HG03066 (cell line): ENCODE measurements around the gene SPTBN5.

ENCODE experiments used
- ATAC-seq: cut with Tn5 transposase; IDR thresholded peaks from one replicate; pipeline ENCODE4 v1.9.1; 2021; ENCODE audit warnings: low read depth; ENCODE audit not compliant: unreplicated experiment

SPTBN5 gene

DNA sequence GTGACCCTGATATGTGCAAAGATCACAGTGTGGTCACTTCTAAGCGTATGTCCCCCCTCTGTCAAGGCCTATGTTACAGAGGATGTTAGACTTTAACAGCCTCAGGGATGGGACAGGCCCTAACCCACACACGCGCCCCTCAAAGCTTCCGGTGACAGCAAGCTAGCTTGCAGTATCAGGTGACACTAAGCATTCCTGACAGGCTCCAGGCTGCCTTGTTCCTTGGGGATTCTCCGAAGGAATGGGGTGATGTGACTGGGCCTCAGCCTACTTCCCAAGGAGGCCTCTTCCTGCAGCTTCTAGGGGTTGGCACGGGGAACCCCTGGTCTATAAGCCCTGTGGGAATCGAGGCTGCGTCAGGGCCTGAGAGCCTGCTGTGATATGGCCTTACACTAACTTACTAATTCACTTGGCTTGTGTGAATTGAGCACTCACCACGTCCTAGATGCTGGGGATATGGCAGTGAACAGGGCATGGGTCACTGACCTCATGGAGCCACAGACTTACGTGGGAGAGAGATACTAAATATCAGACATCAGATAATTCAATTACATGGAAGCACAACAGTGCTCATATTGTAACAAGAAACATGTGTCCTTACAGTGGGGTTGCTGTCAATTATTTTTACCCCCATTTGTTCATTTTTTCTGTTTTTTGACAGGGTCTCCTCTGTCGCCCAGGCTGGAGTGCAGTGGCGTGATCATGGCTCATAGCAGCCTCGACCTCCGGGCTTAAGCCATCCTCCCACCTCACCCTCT, 11.4 kb upstream of the SPTBN5 start:
- ATAC-seq = no peak

DNA sequence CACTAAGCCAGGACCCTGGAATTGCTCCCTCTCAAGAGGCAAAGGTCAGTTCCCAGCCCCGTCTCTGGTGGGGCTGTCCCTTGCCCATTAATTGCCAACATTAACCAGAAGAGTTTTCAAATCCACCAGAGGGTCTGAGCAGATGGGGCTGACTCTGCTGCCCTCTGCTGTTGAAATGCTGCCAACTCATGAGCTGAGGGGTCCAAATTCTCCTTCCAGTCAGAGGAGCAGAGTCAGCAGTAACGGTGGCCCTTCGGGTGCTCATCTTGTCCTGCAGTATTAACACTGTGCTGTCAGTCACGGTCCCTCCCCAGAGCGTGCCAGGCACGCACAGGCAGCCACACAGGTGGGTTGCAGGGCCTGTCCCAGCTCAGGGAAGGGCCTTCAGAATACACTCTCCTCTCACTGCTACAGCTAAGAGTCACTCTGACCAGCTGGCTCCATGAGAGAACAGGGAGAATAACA, 10.7 kb upstream of the SPTBN5 start:
- ATAC-seq = no peak

DNA sequence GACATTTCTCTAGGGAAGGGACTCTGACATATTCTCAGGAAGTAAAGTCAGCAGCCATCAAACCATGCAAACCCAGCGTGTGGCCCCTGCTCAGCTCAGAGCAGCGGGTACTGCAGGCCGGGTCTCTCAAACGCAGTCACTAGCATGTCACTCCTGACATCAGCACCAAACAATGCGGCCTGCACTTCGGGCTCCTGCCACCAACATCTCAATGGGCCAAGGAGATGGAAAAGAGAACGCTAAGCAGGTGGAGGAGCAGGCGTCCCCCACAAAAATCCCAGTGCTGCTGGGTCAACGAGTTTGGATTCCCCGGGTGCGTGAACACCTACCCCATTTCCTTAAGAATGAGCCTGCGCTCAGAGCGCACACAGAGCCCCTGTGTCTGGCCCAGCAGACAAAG, 9.9 kb upstream of the SPTBN5 start:
- ATAC-seq = no peak

DNA sequence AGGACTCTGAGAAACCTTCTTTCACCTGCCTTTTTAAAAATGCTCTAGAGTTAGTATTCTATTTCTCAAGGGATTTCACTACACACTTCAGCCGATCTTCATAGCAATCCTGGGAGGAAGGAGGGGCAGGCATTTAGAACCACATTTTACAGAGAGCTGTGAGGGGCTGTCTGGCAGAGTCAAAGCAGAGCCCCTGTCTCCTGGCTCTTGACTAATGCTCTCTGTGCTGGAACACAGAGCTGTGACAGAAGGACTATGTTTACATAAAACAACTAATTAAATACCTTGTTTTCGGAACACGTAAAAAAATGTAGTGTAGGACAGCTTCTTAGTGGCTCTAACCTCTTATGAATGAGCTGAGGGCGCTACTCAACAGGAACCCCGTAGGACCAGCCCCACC, 7.6 kb upstream of the SPTBN5 start:
- ATAC-seq = no peak

DNA sequence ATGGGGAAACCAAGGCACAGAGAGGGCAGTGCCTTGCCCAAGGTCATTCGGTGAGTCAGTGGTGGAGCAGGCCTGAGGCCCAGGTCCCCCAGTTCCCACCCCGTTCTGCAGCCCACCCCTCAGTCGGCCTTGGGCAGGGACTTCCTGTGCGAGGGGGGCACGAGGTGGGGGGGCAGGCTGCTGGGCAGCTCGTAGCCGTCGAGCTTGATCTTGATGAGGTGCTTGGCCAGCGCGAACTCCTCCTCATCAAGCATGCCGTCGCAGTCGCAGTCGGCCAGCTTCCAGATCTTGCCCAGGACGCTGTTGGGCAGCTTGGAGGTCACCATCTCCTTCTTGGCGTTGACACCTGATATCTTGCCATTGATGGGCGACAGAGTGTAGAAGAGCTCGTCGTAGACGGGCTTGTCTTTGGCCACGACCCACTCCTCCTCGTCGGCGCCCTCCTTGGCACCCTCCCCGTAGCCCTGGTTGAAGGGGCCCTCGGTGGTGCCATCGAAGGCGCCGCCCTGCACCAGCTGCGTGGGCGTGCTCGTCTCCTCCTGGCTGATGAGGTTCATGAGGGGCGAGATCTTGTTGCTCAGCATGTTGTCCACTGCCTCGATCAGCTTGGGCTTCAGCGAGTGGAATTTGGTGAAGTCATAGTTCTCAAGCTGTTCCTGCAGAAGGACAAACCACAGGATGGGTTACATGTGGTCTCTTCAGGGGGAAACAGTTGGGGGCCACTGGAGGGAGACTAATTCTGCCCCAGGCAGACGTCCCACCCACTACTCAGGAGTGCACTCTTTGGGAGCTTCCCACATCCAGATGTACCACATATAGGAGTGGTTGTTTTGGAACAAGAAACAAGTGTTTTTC, 6.9 kb upstream of the SPTBN5 start:
- no peak for ATAC-seq

DNA sequence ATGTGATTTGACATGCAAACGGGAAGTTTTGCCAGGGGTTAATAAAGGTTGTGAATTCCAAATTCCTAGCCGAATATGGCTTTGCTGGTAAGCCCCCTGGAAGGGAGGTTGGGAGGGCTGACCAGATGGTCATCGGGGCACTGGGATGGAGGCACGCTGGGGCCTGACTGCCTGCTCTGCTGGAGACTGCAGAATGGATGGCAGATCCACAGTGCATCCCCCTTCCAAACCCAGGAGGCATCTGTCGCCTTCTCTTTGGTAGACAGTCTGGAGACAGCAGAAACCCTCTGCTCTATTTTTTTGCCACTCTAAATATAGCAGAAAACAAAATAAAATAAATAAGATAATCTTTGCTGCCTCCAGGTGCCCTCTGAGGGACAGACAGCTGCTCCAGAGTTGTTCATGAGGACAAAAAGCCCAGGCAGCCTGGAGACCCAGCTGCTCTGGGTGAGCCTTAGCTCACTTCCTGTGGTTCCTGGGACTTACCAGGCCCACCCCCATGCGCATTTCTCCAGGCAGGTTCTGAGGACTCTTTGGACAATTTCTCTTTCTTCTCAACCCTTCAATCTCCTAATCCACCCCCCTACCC, 6.1 kb upstream of the SPTBN5 start:
- ATAC-seq = no peak

DNA sequence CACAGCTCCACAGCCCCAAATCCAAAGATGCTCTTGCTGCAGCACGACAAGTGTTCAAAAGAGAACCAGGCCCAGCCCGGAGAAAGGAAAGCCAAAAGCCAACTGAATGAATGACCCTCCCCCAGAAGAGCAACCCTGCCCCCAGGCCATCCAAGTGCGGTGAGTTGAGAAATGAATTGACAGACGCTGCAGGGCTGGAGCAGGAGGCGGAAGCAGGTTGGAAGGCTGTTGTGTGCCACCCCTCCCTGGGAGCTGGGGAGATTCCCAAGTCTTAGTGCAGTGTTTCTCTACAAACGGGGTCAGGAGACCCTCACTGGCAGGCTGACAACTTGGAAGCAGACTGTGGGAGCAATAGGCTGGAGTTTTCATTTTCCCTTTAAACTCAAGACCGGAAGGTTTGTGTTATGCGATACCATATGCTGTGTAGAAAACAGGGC, 3.5 kb upstream of the SPTBN5 start:
- no peak for ATAC-seq

DNA sequence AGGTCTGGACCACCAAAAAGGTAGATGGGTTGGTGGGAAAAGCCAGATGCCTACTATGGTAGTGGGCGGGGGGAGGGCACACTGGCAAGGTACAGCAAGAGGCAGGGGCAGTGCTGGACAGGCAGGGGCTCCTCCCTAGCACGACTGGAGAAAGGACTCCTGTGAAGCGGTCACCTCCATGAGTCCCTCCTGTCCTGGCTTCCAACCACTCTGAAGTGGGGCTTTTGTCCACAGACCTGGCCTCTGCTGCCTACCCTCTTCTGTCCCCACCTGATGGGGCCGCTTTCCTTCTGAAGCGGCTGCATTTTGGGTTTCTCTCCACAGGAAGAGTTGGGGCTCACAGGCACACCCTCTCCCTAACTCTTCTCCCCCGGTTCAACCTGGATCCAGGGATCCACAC, 2.7 kb upstream of the SPTBN5 start:
- ATAC-seq = no peak

DNA sequence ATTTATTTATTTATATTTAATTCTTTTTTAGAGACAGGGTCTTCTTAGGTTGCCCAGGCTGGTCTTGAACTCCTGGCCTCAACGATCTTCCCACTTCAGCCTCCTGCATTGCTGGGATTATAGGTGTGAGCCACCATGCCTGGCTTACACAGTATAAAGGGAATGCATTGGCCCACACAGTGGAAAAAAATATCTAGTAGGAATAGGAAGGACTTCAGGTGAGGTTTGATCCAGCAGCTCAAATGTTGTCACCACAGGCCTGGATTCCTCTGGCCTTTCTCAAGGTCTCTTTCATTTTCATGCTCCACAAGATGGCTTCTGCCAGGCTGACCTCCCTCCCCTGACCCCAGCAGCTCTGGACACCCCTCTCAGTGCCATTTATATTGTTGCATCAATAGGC, 2.1 kb upstream of the SPTBN5 start:
- no peak for ATAC-seq

DNA sequence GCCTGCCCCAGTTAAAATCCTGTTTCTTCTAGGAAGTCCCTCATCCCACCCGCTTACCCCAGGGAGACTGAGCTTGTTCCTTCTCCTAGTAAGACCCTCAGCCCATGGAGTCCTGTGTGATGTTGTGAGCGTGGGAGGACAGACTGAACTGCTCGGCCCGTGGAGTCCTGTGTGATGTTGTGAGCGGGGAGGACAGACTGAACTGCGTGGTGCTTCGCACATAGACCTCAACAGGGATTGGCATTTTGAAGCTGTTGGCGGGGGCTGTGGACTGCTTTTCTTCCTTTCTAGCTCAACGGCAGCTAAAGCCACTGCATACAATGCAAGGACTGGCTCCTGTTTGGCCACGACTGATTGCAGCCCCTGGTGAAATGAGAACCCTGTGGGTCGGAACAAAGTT, 1.6 kb upstream of the SPTBN5 start:
- no peak for ATAC-seq

DNA sequence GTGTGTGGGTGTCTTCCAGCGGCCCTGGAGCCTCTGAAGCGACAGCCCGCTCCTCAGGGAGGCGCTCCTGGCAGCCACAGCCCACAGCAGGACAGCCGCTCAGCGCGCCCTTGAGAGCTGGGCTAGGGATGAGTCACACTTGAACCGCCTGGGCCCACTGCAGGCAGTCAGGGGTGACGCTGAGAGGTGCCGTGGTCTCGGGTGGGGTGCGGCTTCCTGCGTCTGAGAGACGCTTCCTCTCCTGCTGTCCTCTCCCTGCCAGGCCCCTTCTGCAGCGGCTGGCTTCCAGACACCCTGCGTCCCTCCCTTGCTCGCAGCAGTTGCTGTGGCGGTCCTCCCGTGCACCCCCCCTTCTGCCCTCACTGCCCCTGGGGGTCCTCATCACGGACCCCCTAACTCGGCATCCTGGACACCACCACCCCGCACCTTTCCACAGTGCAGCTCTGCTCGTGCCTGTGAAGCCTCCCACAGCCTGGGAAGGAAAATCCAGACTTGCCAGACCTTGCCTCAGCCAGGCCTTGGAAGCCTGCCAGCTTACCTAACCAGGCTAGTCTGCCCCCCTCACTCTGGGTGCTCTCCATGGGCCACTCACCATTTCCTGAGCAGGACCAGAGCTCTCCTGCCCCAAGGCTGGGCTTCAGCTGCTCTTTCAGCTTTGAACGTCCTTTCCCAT, 1.1 kb upstream of the SPTBN5 start:
- ATAC-seq = peak; percentile 94

DNA sequence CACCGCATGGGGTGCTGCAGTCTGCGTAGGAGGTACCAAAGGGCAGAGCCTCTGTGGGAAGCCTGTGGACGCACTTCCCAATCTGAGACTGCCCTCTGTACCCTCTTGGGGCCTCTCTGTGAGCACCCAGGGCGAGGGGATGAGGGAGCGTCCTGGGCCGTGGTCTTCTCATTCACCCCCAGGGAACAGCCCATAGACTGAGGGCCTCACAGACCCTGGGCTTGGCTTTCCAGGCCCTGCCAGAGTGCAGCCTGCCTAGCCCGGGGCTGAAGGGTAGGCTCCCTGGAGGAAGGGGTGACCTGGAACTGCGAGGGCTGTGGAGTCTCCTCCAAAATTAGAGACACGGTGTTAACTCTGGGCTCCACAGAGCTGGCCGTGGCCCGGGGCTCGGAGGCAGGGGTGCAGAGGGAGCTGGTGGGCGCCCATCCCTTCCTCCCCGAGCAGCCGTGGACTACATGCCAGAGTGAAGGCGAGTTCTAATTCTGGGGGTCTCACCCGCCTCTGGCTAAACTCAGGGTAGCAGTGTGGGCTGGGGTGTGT, 468 bp upstream of the SPTBN5 start:
- ATAC-seq = no peak

DNA sequence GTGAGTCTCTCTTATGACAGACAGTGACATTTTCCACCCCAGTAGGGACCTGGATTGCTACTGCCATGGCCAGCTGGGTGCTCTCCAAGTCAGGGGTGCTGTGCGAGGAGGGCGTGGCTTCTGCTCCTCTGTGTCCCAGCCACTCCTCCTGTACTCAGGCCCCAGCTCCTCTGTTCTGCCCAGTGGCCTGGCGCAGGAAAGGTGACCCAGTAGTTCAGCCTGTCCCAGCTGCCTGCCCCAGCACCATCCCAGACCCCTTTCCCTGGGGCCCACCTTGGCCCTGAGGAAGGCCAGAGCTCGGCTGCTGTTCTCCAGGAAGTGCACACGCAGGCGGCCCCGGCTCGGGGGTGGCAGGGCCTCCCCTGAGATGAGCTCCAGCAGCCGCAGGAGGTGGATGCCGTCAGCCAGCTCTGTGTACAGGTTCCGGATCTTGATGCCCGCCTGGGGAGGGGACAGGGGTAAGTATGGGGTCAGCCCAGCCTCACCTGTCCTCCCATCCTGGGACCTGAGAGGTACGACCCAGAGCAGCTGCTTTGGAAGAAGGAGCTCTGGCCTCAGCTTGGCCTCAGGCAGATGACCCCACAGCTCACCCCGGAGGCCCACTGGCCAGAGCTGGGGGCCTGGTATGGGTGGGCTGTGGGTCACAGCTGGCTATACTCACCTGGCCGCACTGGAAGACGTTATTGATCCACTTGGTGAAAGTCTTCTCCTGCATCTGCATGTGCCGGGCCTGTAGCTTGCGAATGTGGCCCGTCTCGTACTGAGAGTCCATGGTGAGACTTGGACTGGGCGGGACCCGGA, 1.0 kb downstream of the SPTBN5 start:
- no peak for ATAC-seq

DNA sequence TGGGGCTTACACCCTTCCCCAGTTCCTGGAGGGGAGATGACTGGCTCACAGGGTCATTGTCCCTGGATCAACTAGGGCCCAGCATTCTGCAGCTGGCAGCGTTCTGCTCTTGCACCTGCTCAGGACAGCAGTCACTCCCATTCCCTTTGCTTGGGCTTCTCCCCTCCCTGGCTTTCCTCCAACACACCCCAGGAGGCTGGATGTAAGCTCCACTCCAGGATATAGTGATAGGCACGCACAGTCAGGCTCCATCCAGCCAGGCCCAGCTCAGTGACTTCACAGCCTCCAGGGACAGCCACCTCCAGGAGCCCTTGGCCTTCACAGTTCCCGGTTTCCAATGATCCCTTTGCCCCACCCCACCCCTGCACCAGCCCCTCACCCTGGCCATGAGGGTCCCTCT, 1.9 kb downstream of the SPTBN5 start:
- no peak for ATAC-seq

DNA sequence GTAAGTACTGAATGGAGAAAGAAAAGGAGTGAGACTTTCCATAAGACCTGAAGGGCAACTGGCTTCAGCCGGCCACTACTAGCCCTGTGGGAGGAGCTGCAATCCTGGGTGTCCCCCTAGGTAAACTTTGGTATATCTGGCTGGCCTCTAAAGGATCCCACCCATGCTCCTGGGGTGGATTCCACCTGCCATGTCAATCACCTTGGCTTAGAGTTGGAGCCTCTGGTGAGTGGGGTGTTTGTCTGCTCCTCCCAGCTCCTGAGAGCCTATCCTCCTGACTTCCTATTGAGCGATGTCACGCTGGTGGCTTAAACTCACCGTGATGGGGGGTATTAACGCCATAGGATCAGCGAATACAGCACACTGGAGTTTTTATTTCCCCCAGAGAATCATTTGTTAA, 2.6 kb downstream of the SPTBN5 start:
- no peak for ATAC-seq

DNA sequence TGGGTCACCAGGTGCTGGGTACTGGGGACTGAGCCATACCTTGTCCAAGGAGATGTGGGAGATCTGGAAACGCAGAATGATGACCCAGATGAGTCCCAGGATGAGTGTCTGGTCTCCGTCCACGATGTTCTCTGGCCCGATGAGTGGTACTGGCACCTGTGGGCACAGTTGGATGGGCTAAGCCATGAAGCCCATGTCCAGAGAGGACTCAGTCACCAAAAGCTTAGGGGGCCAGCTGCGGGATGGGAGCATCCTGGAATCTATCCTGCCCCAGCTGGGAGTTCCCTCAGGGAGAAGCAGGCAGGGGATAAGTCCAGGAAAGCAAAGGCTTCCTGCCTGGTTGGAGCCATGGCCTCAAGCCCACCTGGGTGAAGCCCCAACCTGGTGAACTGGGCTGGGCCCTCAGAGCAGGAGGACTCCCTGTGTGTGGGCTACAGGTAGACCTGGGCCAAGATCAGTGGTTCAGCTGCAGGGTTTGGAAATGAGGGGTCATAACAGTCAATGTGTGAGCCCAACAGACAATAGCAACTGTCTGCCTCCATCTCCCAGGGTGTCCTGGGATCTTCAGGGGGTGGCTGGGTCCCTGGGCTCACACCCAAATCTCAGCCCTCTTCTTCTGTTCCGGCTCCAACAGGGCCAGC, 3.7 kb downstream of the SPTBN5 start:
- ATAC-seq = no peak

DNA sequence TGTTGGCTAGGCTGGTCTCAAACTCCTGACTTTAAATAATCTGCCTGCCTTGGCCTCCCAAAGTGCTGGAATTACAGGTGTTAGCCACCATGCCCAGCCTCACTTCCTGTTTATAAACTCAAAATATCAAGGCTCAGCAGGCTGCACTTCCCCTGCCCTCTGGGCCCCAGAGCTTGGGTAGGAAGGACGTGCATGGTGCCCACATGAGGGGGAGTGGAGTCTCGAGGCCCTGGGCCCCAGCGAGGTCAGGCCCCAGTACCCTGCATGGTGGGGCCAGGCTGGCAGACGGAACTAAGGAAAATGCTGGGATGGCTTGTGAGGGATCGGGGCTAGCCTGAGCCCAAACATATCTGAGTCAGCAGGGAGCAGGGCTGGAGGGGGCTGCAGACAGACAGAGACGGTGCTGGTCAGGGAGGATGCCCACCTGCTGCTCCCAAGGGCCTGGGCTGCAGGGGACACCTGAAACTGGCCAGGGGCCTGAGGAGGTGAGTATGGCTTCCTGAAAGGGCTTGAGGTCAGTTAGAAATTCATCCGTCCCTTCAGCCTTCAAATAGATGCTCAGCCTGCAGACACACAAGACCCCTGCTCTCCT, 5.1 kb downstream of the SPTBN5 start:
- no peak for ATAC-seq

DNA sequence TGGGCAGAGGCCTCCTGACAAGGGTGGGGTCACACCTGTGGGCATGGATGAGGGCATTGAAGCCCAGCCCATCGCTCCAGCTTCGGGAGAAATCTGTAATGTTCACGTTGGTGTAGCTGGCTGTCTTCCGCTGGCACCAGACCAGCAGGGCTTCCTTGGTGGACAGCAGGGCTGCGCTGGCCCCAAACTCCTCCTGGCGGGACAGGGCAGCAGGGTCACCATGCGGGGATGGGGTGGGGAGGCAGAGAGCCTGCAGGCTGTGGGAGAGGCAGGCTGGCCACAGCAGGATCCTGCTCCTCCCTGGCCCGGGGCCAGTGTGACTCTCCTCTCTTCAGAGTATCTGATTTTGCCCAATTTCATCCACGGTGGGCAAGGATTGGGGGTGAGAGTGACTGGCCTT, 6.0 kb downstream of the SPTBN5 start:
- no peak for ATAC-seq

DNA sequence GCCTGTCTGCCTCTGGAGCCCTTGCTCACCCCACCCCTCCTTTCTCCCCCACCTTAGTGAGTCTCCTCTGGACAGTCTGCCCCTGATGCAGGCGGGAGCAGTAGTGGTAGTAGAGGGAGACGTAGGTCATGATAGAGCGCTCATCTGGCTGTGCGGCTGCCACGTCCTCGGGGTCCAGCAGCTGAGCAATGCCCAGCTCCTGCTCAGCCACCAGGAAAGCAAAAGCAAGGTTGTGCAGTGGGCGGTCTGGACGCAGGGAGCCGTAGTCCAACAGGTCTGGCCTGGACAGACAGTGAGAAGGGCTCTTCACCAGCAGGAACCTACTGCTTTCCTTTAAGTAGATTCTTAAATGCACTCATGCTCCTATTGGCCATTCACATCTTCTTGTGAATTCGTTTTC, 6.7 kb downstream of the SPTBN5 start:
- ATAC-seq = no peak
